Upper lobe of left lung (tissue), 6 donors: ENCODE data around the gene ANKRD24. TPM values are rescaled to one million over a fixed set of nuclear protein-coding genes. Genes with fewer than 3 reads are reported as not detected.
A peak's percentile ranks its signal among the peaks of the same experiment; 100 is the strongest.

Experiments
- ATAC-seq, 2 donors: fragments of 200-7000 bp; cut with Tn5 transposase; one replicate each; pipeline ENCODE4 v1.9.1; 2022; ENCODE audit warnings: mild to moderate bottlenecking in 2 of 2, moderate library complexity in 2 of 2; ENCODE audit not compliant: low FRiP score in 2 of 2
- DNase-seq, 2 donors: peaks; one replicate each; pipeline ENCODE4 v3.0.0-alpha.2; 2019 to 2020
- H3K27ac ChIP-seq, 4 donors: fragments of 200-600 bp; sonication (generic); one replicate each; pipeline ENCODE4 v1.5.1; 2016 to 2019
- H3K27me3 ChIP-seq, 4 donors: fragments of 200-600 bp; sonication (generic); one replicate each; pipeline ENCODE4 v1.5.1; 2017 to 2019
- H3K36me3 ChIP-seq, 4 donors: fragments of 200-600 bp; sonication (generic); one replicate each; pipeline ENCODE4 v1.5.1; 2016 to 2019
- H3K4me1 ChIP-seq, 4 donors: fragments of 200-600 bp; sonication (generic); one replicate each; pipeline ENCODE4 v1.5.1; 2018 to 2019
- H3K4me3 ChIP-seq, 4 donors: fragments of 200-600 bp; sonication (generic); one replicate each; pipeline ENCODE4 v1.5.1; 2017 to 2019; ENCODE audit warnings: mild to moderate bottlenecking in 2 of 4, moderate library complexity in 1 of 4
- H3K9me3 ChIP-seq, 4 donors: fragments of 200-600 bp; sonication (generic); one replicate each; pipeline ENCODE4 v1.5.1; 2018 to 2019
- CTCF ChIP-seq, 6 experiments: fragments of 450-650 bp in 4 of 6; fragments of 200-600 bp in 2 of 6; sonication (generic) in 2 of 6; IDR thresholded peaks; one replicate each; pipeline ENCODE4 v1.5.1; 2016 to 2019; ENCODE audit warnings: antibody characterized with exemption in 6 of 6
- EP300 ChIP-seq, 4 donors: sonication (generic); formaldehyde crosslinking; IDR thresholded peaks; one replicate each; pipeline ENCODE4 v1.5.1; 2017; ENCODE audit warnings: antibody characterized with exemption in 4 of 4, control low read depth in 2 of 4
- POLR2A ChIP-seq, 4 donors: fragments of 450-650 bp; IDR thresholded peaks; one replicate each; pipeline ENCODE4 v1.5.1; 2016 to 2017; ENCODE audit warnings: antibody characterized with exemption in 4 of 4, mild to moderate bottlenecking in 2 of 4
- POLR2AphosphoS5 ChIP-seq, 2 donors: sonication (generic); formaldehyde crosslinking; IDR thresholded peaks; one replicate each; pipeline ENCODE4 v1.5.1; 2017; ENCODE audit warnings: antibody characterized with exemption in 2 of 2
- WGBS, 2 donors: methylation state at CpG; one replicate each; pipeline ENCODE4 v1.1.5; 2017 to 2018; 5-methylcytosine and 5-hydroxymethylcytosine counted together
- total RNA-seq, 6 donors: library from RNA; depleted of rRNA in 4 of 6; stranded (reverse); fragments of >200 nt in 4 of 6; gene quantifications; one replicate each; pipeline versions ENCODE4 v1.1.0 to v1.2.1, GENCODE V29; 2016 to 2021
- donor health status: DM: no; HTN: no; CAD: no; lungs with moderate emphysema.
- donor health status: DM: no; HTN: yes; CAD: no; lungs with severe emphysema.

Gene ANKRD24
- total RNA-seq, 6 donors from 2014 or later = 0.46 to 10.5 (median 1.3) TPM

DNA sequence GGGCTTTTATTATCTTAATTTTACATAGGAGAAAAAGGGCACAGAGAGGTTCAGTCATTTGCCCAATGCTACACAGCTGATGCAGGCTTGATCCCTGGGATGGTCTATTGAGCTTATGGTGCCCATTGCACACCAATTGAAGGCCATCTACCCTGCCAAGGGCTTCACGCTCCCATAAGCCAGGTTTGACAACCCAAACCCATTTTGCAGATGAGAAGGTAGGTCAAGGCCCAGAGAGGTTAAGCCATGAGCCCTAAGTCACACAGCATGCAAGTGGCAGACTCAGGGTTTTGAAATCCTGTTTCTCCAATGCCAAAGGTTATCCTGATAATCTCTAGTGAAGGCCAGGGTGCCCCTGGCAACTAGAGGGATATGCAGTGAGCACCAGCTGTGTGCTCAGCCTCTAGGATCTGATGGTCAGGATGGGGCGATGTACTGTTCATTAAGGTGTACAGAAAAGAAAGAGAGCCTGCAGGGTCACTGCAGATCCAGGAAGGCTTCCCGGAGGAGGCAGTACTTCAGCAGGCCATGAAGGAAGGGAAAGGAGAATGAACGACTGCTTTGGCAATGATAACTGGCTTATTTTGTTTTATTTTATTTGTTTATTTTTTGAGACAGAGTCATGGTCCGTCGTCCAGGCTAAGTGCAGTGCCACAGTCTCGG, 20.9 kb upstream of the ANKRD24 start:
- Histone ChIP-seq H3K27me3 (no peaks in the 10 kb centered on the region), H3K9me3 (no peaks in the 10 kb centered on the region), H3K4me1 (no peaks in the 10 kb centered on the region), H3K27ac (no peak overlapping the region), H3K4me3 (no peak overlapping the region), H3K36me3 (no peaks in the 10 kb centered on the region)
- TF ChIP-seq EP300 (IDR thresholded peaks at IDR 0.05) (no peak), POLR2A (IDR thresholded peaks at IDR 0.05) (no peak), CTCF (IDR thresholded peaks at IDR 0.05) (no peak), POLR2AphosphoS5 (IDR thresholded peaks at IDR 0.05) (no peak)
- DNase-seq (no peak), ATAC-seq (no peak)
- 68 to 85% methylated on average over 7 of the region's 7 CpGs for WGBS, 2 donors

DNA sequence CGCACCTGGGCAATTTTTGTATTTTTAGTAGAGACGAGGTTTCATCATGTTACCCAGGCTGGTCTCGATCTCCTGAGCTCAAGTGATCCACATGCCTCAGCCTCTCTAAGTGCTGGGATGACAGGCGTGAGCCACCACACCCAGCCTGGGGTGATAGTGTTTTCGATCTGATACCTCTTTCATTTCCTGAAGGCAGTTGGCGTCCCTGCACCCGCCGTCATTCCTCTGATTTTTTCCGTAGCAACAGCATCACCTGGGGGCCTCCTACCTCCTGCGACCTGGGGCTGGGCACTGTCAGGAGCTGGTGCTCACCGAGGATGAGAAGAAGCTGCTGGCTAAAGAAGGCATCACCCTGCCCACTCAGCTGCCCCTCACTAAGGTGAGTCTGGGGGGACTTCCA, 18.2 kb upstream of the ANKRD24 start:
- WGBS, 2 donors = 60 to 65% methylated on average over 11 of the region's 11 CpGs
- Histone ChIP-seq H3K4me1 (no peaks in the 10 kb centered on the region), H3K4me3 (no peak overlapping the region), H3K27ac (no peak overlapping the region), H3K9me3 (no peaks in the 10 kb centered on the region), H3K36me3 (no peaks in the 10 kb centered on the region), H3K27me3 (no peaks in the 10 kb centered on the region)
- DNase-seq (no peak), ATAC-seq (no peak)
- no peak for TF ChIP-seq POLR2A (IDR thresholded peaks at IDR 0.05)
- no peak for TF ChIP-seq EP300 (IDR thresholded peaks at IDR 0.05)
- no peak for TF ChIP-seq CTCF (IDR thresholded peaks at IDR 0.05)
- TF ChIP-seq POLR2AphosphoS5 (IDR thresholded peaks at IDR 0.05) = no peak

DNA sequence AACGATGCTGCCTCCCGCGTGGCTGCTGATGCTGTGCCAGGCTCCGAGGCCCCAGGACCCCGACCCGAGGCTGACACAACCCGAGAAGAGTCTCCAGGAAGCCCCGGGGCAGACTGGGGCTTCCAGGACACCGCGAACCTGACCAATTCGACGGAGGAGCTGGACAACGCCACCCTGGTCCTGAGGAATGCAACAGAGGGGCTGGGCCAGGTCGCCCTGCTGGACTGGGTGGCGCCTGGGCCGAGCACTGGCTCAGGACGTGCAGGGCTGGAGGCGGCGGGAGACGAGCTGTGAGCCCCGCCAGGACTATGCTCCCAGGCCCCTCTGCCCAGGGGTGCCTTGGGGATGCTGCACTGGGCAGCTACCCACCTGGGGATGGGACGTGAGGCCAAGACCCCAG, 10.8 kb upstream of the ANKRD24 start:
- ATAC-seq (no peak), DNase-seq (peak in 1 of 2 donors; percentile 72)
- H3K9me3 ChIP-seq = no peaks in the 10 kb centered on the region
- WGBS, 2 donors = 65 to 80% methylated on average over 7 to 15 of the region's 22 CpGs
- H3K4me1 ChIP-seq = peaks cover 0 to 7% (median 5%) of the 10 kb centered on the region in 4 donors
- TF ChIP-seq POLR2AphosphoS5 (IDR thresholded peaks at IDR 0.05) = no peak
- no peak for TF ChIP-seq POLR2A (IDR thresholded peaks at IDR 0.05)
- no peak for TF ChIP-seq EP300 (IDR thresholded peaks at IDR 0.05)
- TF ChIP-seq CTCF (IDR thresholded peaks at IDR 0.05) = no peak
- peaks cover 0 to 29% (median 17%) of the 10 kb centered on the region in 4 donors for H3K36me3 ChIP-seq
- H3K4me3 ChIP-seq = no peak overlapping the region
- H3K27ac ChIP-seq = no peak overlapping the region
- peaks cover 0 to 4% (median 0%) of the 10 kb centered on the region in 4 donors for H3K27me3 ChIP-seq

DNA sequence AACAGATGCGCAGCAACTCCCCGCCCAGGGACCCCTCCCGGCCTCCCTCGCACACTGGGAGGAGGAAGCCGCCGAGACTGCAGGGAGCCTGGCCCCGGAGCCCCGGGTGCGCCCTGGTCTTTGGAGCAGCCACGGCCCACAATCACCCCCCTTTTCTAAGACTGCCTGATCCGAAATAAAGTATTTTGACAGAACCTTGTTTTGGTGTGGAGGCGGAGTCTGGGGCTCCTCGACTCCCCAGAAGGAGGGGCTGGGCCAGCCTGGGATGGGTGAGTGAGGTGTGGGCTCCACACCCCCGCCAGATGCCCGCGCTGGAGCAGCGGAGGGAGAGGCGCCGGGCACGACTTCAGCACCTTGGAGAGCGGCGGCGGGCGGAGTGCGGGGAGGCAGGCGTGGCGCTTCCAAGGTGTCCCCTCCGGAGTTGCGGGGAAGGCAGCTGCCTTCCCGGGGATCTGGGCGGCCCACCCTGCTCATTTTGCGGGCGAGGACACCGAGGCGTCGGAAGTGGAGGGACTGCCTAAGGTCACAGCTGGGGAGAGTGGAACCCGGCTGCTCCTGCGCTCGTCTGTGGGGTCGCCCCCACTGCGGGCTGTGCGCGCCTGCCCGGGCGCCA, 9.5 kb upstream of the ANKRD24 start:
- Histone ChIP-seq H3K36me3 (peaks cover 0 to 35% (median 24%) of the 10 kb centered on the region in 4 donors), H3K4me1 (peaks cover 0 to 7% (median 5%) of the 10 kb centered on the region in 4 donors), H3K27ac (no peak overlapping the region), H3K4me3 (no peak overlapping the region), H3K27me3 (peaks cover 0 to 4% (median 0%) of the 10 kb centered on the region in 4 donors), H3K9me3 (no peaks in the 10 kb centered on the region)
- peak in 1 of 2 donors; percentile 94 for DNase-seq
- TF ChIP-seq POLR2A (IDR thresholded peaks at IDR 0.05) (no peak), POLR2AphosphoS5 (IDR thresholded peaks at IDR 0.05) (no peak), EP300 (IDR thresholded peaks at IDR 0.05) (no peak), CTCF (IDR thresholded peaks at IDR 0.05) (no peak)
- WGBS, 2 donors = 8 to 9% methylated on average over 11 to 45 of the region's 45 CpGs
- peak; percentile 79 to 80 for ATAC-seq
